GM21447 (cell line): ENCODE data around the gene ETV4.
"Not testable (repeated sequence)": the region's sequence is repeated elsewhere in the genome, so short reads cannot be mapped to it uniquely, and the experiment has no call there.

Source experiments
- ATAC-seq: cut with Tn5 transposase; IDR thresholded peaks from one replicate; pipeline ENCODE4 v1.9.1; 2021; ENCODE audit not compliant: unreplicated experiment

The ETV4 gene

DNA sequence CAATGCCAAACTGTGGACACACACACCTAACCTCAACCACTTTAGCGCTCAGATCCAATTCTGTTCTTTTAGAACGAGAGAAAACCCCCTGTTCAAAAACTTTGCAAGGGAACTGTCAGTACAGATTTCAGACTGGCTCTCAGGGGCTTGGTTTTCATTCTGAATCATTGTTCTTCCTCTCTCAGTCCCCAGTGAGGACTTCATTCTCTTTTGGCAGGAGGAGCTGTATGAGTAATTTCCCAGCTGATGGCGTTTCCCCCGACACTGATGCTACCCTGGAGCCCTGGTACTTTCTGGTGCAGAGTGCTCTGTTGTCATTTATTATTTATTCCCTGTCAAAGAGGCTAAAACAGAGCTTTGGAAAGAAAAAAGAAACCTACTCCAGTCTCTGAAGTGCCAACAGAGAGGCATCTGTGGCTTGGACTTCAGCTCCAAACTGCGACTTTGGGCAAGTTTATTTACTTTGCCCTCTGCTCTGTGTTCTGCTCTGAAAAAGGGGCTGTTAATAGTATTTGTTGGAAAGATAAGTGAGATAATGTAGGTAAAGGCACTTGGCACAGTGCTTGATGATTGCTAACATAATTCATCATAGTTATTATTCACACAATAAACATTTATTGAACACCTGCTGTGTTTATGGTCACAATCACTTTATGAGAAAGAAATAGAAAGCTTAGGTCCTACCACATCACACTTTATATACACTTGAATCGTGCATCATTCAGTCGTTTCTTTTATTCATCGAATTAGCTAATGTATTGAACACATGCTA is 28.3 kb downstream of the ETV4 start:
- ATAC-seq = peak; percentile 58

DNA sequence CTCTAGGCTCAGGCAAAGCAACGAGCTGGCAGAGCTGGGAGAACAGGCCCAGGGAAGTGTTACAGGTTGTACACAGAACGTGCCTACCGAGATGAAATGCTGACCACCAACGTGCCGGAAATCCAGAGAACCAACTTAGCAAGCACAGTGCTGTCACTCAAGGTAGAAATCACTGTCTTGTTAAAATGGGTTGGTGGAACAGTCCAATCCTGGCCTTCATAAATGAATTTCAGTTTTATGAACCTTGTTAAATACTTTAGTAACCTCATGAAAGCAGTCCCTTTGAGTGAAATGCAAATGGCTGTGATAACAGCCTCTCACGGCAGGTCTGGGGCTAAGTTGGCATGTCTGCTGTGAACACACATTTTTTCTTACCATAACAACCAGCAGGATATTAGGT is 29.0 kb downstream of the ETV4 start:
- peak; percentile 28 for ATAC-seq

DNA sequence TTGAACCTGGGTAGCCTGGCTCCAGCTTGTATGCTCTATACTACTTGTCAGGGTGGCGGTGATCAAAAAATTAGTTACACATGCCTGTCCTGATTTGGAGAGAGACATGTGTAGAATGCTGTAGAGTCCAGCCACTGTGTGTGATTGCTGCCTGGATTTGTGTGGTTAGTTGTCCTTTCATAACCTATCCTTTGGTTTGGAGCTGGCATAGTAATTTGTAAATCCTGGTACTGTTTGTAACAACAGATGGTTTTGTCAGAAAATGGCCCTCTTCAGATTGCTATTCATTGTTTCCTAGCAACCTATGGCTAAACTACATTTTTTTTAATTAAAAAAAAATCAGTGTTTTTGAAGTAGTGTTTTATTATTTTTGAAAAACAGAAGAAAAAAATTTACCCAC is 30.5 kb downstream of the ETV4 start:
- no peak for ATAC-seq

GRCh38 chr17:43511199-43511598 is 34.9 kb downstream of the ETV4 start:
- not testable (repeated sequence) for ATAC-seq

DNA sequence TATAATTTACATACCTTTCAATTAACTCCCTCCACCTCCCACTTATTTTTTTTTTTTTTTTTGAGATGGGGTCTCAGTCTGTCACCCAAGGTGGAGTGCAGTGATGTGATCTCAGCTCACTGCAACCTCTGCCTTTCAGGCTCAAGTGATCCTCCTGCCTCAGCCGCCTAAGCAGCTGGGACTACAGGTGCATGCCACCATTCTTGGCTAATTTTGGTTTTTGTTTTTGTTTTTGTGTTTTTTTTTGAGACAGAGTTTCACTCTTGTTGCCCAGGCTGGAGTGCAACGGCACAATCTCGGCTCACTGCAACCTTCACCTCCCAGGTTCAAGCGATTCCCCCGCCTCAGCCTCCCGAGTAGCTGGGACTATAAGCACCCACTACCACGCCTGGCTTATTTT is 36.7 kb downstream of the ETV4 start:
- not testable (repeated sequence) for ATAC-seq

DNA sequence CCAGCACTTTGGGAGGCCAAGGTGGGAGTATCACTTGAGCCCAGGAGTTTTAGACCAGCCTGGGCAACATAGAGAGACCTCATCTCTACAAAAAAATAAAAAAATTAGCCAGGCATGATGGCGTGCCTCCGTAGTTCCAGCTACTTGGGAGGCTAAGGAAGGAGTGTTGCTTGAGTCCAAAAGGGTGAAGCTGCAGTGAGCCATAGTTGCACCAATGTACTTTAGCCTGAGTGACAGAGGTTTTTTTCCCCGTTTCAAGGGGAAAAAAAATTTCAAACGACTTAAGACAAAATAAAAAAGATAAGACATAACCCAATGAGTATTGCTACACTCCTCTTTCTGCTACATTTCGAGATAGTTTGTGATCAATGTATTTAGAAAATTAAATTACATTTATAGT is 55.5 kb downstream of the ETV4 start:
- no peak for ATAC-seq

GRCh38 chr17:43483674-43484551 is 62.2 kb downstream of the ETV4 start, which contains the start of gene DHX8:
TSS of gene DHX8 (plus strand) at chr17:43483975. CDS start at chr17:43484038, 63 bp downstream.
- peak; percentile 92 for ATAC-seq

- ATAC-seq = no peak
Observed at GRCh38 chr17:43482103-43483012, 63.8 kb downstream of the ETV4 start.

GRCh38 chr17:43479948-43480347 is 66.2 kb downstream of the ETV4 start:
- ATAC-seq = no peak
